HepG2 (cell line): ENCODE results near the gene EIF4G2. TPM values are rescaled to one million over a fixed set of nuclear protein-coding genes. Genes with fewer than 3 reads are reported as not detected.

Experiments
- CSRNP1 ChIP-seq: sonication (generic); formaldehyde crosslinking; IDR thresholded peaks from 2 replicates; pipeline ENCODE4 v1.8.1; 2023; ENCODE audit warnings: mild to moderate bottlenecking, missing genetic modification reagents
- EEA1 ChIP-seq: sonication (generic); formaldehyde crosslinking; IDR thresholded peaks from 2 replicates; pipeline ENCODE4 v1.5.1; 2020; ENCODE audit warnings: mild to moderate bottlenecking, missing genetic modification reagents, borderline replicate concordance
- FUBP1 ChIP-seq: sonication (generic); formaldehyde crosslinking; IDR thresholded peaks from 2 replicates; pipeline ENCODE4 v1.5.1; 2020; ENCODE audit warnings: missing genetic modification reagents, mild to moderate bottlenecking, borderline replicate concordance
- MEF2D ChIP-seq: sonication (generic); formaldehyde crosslinking; IDR thresholded peaks from 2 replicates; pipeline ENCODE4 v1.5.1; 2020; ENCODE audit warnings: mild to moderate bottlenecking, missing genetic modification reagents
- PLRG1 ChIP-seq: fragments of 450-650 bp; conservative IDR thresholded peaks from 2 replicates; pipeline ENCODE4 v1.6.1; 2016
- SRSF1 ChIP-seq: fragments of 200-400 bp; formaldehyde crosslinking; optimal IDR thresholded peaks from 2 replicates; pipeline ENCODE3; 2017; ENCODE audit warnings: mild to moderate bottlenecking, low read depth, low read length, moderate library complexity
- ZNF407 ChIP-seq: sonication (generic); formaldehyde crosslinking; IDR thresholded peaks from one replicate; pipeline ENCODE4 v1.5.1; 2020; ENCODE audit warnings: mild to moderate bottlenecking, missing genetic modification reagents; ENCODE audit errors: not compliant biosample characterization
- polyA plus RNA-seq, 8 experiments: library from polyadenylated mRNA; depleted of rRNA in 3 of 8; stranded (reverse) in 7 of 8; unstranded in 1 of 8; fragments of >200 nt; fragmentation: Illumina TruSeq in 4 of 8; extraction: Trizol in 4 of 8; gene quantifications; 2 replicates each; pipeline versions ENCODE4 v1.2.1 to v1.2.3, GENCODE V29; 2011 to 2016; ENCODE audit warnings: low read depth in 4 of 8, missing spikeins in 1 of 8, mixed read lengths in 1 of 8; ENCODE audit not compliant: insufficient read depth in 1 of 8
- total RNA-seq, 5 experiments: library from RNA; depleted of rRNA; stranded (reverse); fragments of >200 nt; fragmentation: Illumina TruSeq; extraction: Trizol; gene quantifications; 2 replicates each; pipeline ENCODE4 v1.2.3, GENCODE V29; 2016; ENCODE audit warnings: low read depth in 1 of 5

Gene EIF4G2
- total and polyA plus RNA-seq, 2 of the 13 experiments (the other 11 are each of a cell fraction or from before 2014, with no cell fraction given) = 362 to 546 TPM

- TF ChIP-seq ZNF407 (CRISPR knock-in tag) (no peak), EEA1 (no peak), PLRG1 (no peak), CSRNP1 (CRISPR knock-in tag) (no peak), FUBP1 (CRISPR knock-in tag) (no peak), SRSF1 (no peak), MEF2D (CRISPR knock-in tag) (no peak)
Observed at GRCh38 chr11:10758957-10759356, 49.8 kb downstream of the EIF4G2 start (continued).
